Activated gamma-delta T cell treated with Interleukin-2 at 50 U/mL for 16 hours (primary cell): ENCODE results near the gene ZNF579.
"Not testable (repeated sequence)": the region's sequence is repeated elsewhere in the genome, so short reads cannot be mapped to it uniquely, and the experiment has no call there.

Experiments
- DNase-seq: peaks from one replicate; pipeline ENCODE4 v3.0.0-alpha.2; 2020

Gene ZNF579

DNA sequence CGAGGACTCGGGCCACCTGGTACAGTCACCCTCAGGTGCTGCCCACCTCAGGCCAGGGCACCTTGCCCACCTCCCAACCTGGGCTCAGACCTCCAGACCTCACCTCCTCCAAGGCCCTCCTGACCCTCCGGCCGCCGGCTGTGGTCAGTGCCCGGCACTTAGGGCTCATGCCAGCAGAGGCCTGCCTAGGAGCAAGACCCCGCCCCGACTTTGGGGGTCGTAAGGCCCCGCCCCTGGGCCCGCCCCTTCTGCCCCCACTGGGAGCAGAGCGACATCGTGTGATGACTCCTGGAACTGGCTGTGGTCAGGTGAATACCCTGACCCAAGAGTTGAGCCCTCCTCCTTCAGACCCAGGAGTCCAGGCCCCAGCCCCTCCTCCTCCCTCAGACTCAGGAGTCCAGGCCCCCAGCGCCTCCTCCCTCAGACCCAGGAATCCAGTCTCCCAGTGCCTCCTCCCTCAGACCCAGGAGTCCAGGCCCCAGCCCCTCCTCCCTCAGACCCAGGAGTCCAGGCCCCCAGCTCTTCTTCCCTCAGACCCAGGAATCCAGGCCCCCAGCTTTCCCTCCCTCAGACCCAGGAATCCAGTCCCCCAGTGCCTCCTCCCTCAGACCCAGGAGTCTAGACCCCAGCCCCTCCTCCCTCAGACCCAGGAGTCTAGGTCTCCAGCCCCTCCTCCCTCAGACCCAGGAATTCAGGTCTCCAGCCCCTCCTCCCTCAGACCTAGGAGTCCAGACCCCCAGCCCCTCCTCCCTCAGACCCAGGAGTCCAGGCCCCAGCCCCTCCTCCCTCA lies 43.5 kb downstream of the ZNF579 start, which contains the start of gene SBK2:
Gene SBK2 (minus strand): TSS at position 183 of the 790 bp plus-strand sequence. CDS start 839 bp downstream, outside the sequence.
- DNase-seq, result no peak

DNA sequence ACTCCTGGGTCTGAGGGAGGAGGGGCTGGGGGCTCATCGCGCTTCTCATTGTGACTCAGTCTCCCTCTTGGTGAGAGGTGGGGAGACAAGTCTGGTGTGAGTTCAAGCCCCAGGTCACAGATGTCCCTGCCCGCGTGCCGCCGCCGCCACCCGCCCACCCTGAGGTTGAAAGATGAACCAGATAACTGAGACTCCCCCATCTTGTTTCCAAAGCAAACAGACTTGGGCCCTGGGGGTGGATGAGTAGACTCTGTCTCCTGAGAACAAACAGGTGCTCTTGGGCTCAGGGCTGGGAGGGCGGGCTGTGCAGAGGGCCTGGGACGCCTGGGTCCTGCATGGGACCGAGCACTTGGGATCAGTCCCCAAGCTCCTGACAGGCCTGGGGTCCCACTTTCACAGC lies 44.3 kb downstream of the ZNF579 start:
- no peak for DNase-seq

DNA sequence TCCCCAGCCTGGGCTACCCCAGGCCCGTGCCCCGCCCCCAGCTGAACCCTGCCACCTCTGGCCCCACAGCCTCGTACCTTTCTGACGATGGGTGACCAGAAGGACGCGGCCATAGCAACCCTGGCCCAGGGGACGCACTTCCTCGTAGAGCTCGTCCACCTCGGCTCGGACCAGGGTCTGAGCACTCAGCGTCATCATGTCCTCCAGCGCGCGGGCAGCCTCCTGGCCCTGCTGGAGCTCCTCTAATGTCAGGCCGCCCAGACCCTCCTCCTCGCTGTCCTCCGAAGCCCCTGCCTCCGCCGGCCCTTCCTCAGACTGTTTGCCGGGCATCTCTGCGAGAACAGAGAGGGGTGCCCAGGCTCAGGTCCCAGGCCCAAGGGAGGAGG lies 44.7 kb downstream of the ZNF579 start:
- no peak for DNase-seq

- no peak for DNase-seq
Measured at GRCh38 chr19:55535173-55535964, 45.3 kb downstream of the ZNF579 start.

DNA sequence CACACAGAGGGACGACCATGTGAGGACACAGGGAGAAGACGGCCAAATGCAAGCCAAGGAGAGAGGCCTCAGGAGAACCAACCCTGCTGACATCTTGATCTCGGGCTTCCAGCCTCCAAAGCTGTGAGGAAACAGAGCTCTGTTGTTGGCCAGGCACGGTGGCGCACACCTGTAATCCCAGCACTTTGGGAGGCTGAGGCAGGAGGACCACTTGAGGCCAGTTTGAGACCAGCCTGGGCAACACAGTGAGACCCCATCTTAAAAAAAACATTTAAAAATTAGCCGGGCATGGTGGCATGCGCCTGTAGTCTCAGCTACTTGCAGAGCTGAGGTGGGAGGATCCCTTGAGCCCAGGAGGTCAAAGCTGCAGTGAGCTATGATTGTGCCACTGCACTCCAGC lies 46.4 kb downstream of the ZNF579 start:
- not testable (repeated sequence) for DNase-seq

DNA sequence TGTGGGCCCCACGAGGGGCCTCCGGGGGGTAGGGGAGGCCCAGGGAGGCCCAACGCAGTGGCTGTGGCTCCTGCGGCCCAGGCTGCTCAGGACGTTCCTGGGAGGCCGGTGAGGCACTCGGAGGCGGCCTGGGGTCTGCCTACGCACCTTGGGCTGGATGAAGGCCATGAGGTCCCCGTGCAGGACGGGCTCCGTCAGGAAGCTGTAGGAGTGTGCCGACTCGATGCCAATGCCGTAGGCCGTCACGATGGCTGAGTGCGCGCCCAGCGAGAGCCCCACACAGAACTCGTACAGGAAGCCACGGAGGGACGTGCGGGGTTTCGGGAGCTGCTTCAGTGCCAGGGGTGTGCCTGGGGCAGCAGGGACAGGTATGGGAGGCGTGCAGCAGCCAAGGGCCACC lies 49.7 kb downstream of the ZNF579 start:
- no peak for DNase-seq

- no peak for DNase-seq
Measured at GRCh38 chr19:55529636-55530234, 50.9 kb downstream of the ZNF579 start.

DNA sequence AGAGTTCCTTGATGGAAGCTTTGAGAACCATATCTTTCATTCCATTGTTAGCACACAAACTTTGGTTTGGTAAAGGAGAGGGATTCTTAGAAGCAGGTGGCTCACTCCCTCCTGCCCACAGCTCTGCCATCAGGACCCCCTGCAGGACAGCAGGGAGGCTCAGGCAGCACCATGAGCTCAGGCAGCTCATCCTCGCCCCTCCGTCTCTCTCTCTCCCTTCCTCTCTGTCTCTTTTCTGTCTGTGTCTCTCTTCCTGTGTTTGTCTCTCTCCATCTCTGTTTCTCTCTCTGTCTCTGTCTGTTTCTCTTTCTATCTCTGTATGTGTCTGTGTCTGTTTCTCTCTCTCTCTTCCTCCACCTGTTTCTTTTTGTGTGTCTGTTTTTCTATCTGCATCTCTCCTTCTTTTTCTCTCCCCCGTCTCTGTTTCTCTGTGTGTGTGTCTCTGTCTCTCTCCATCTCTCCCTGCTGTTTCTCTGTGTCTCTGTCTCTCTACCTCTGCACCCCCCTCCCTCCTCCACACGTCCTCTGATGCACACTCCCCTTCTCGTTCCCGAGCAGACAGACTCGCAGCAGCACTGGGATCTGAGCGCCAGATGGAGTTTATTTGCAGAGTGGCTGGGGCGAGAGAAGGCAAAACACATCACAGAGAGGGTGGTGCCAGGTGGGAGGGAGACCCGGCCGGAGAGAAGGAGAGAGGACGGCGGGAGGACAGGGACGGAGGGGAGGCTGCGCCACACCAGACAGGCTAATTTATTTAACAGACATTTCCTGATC lies 52.4 kb downstream of the ZNF579 start:
- no peak for DNase-seq

DNA sequence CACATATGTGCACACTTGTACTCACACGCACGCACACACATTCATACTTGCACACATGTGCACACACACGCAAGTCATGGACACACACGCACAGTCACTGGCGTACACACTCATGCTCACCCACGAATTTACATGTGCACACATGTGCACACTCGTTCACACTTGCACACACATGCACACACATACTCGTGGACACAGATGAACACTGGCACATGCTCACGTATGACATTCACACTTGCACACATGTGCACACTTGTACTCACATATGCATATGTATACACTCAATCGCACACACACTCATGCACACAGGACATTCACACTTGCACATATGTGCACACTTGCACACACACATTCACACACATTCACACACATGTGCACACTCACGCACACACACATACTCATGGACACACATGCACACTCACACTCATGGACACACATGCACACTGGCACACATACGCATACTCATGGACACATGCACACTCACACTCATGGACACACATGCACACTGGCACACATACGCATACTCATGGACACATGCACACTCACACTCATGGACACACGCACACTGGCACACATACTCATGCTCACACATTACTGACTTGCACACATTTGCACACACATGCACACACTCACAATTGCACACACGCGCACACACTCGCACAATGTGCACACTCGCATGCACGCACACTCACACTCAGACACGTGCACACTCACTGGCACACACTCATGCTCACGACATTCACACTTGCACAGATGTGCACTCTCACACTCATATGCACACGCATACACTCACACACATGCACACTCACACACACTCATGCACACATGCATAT lies 53.2 kb downstream of the ZNF579 start:
- no peak for DNase-seq
